Measurements from ENCODE around the gene CIP2A. TPM values are rescaled to one million over a fixed set of nuclear protein-coding genes. Genes with fewer than 3 reads are reported as not detected.

The CIP2A gene
- total RNA-seq, 1 experiment from 2014 or later: 37.8 TPM

- Histone ChIP-seq H3K36me3 (ENCODE audit: insufficient read depth, low read length) (no peaks in the 10 kb centered on the region), H3K4me2 (ENCODE audit: low read depth, low read length, poor library complexity, severe bottlenecking) (no peak overlapping the region), H3K9ac (ENCODE audit: low read length) (no peak overlapping the region), H3K9me3 (ENCODE audit: low read length) (no peaks in the 10 kb centered on the region), H3K9me2 (replicated peaks; ENCODE audit: insufficient read depth, low read length) (no peaks in the 10 kb centered on the region), H3K4me1 (ENCODE audit: low read length) (no peaks in the 10 kb centered on the region), H3K27ac (ENCODE audit: low read length) (no peak overlapping the region), H3K79me2 (ENCODE audit: low read length) (no peaks in the 10 kb centered on the region), H2AFZ (ENCODE audit: low read length) (no peak overlapping the region), H3K4me3 (ENCODE audit: low read length) (no peak overlapping the region), H3K27me3 (ENCODE audit: low read length) (no peaks in the 10 kb centered on the region), H4K20me1 (ENCODE audit: insufficient read depth, low read depth, low read length) (no peaks in the 10 kb centered on the region)
- DNase-seq: no peak
Measured at GRCh38 chr3:108538083-108538482, 51.2 kb downstream of the CIP2A start.

DNA sequence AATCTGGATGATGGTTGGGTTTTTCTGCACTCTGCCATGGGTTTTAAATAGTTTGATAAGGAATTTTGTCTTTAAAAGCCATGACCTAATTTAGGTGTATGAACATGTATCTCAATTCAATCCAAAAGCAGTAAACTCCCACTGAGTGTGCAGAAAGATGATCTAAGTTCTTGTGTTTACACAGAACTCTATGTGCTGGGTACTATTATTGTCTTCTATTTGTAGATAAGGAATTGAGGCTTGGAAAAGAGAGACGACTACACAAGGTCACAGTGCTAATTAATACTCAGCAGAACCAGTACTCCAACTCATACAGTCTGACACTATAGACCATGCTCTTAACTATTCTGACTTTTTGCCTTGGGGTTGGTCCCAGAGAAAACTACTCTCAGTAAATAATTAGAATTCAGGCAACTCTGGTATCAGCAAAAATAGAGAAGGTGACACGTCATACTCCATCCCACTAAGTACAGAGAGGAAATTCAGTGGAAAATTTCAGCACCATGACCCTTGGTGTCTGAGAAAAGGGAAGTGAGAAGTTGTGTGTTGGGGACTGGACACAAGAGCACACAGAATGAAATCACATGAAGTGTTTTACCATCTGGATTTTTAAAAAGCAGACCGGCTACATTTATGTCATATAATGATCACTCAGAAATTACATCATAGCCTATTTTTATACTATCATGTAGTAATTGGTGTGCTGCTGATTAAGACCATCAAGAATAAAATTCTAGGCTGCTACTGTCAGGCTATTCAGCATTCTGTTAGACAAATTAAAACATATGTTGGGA, 60.6 kb downstream of the CIP2A start:
- Histone ChIP-seq H2AFZ (ENCODE audit: low read length) (no peak overlapping the region), H3K4me1 (ENCODE audit: low read length) (no peaks in the 10 kb centered on the region), H3K9me3 (ENCODE audit: low read length) (no peaks in the 10 kb centered on the region), H3K4me2 (ENCODE audit: low read depth, low read length, poor library complexity, severe bottlenecking) (no peak overlapping the region), H3K36me3 (ENCODE audit: insufficient read depth, low read length) (no peaks in the 10 kb centered on the region), H3K9ac (ENCODE audit: low read length) (no peak overlapping the region), H4K20me1 (ENCODE audit: insufficient read depth, low read depth, low read length) (no peaks in the 10 kb centered on the region), H3K27ac (ENCODE audit: low read length) (no peak overlapping the region), H3K9me2 (replicated peaks; ENCODE audit: insufficient read depth, low read length) (no peaks in the 10 kb centered on the region), H3K79me2 (ENCODE audit: low read length) (no peaks in the 10 kb centered on the region), H3K27me3 (ENCODE audit: low read length) (no peaks in the 10 kb centered on the region), H3K4me3 (ENCODE audit: low read length) (no peak overlapping the region)
- no peak for DNase-seq

DNA sequence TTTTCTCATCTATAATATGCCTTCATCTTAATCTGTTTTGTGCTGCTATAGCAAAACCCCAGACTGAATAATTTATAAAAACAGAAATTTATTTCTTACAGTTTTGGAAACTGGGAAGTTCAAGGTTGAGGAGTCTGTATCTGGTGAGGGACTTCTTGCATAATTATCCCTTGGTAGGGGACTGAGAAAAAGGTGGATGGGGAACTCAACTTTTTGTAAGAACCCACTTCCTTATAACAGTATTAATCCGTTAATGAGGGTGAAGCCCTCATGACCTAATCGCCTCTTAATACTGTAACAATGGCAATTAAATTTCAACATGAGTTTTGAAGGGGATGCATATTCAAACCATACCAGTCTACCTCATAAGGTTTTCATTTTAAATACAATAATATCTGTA, 61.4 kb downstream of the CIP2A start:
- H3K27ac ChIP-seq (ENCODE audit: low read length): no peak overlapping the region
- no peak overlapping the region for H3K4me3 ChIP-seq (ENCODE audit: low read length)
- no peak overlapping the region for H3K4me2 ChIP-seq (ENCODE audit: low read depth, low read length, poor library complexity, severe bottlenecking)
- no peaks in the 10 kb centered on the region for H3K4me1 ChIP-seq (ENCODE audit: low read length)
- H3K9ac ChIP-seq (ENCODE audit: low read length): no peak overlapping the region
- no peak for DNase-seq
- no peaks in the 10 kb centered on the region for H4K20me1 ChIP-seq (ENCODE audit: insufficient read depth, low read depth, low read length)
- no peaks in the 10 kb centered on the region for H3K9me3 ChIP-seq (ENCODE audit: low read length)
- H3K9me2 ChIP-seq (replicated peaks; ENCODE audit: insufficient read depth, low read length): no peaks in the 10 kb centered on the region
- no peaks in the 10 kb centered on the region for H3K36me3 ChIP-seq (ENCODE audit: insufficient read depth, low read length)
- H2AFZ ChIP-seq (ENCODE audit: low read length): no peak overlapping the region
- no peaks in the 10 kb centered on the region for H3K27me3 ChIP-seq (ENCODE audit: low read length)
- H3K79me2 ChIP-seq (ENCODE audit: low read length): no peaks in the 10 kb centered on the region

DNA sequence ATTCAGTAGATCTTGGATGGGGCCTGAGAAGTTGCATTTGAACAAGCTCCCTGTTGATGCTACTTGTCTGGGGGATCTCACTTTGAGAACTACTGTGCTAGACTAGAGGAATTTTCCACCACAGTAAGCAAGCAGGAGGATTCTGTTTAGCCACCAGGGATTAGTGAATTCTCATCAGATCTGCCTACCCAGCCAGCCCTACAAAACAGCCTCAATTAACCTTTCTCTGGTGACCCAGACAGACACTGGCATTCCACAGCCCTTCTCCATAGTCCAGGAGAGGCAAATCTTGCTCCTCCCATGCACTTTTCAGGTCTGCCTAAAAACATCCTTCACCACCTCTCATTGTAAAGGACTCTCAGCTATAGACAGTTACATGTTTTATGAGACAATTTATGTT, 62.1 kb downstream of the CIP2A start:
- no peak for DNase-seq
- Histone ChIP-seq H3K4me2 (ENCODE audit: low read depth, low read length, poor library complexity, severe bottlenecking) (no peak overlapping the region), H3K4me1 (ENCODE audit: low read length) (no peaks in the 10 kb centered on the region), H3K9me3 (ENCODE audit: low read length) (no peaks in the 10 kb centered on the region), H3K36me3 (ENCODE audit: insufficient read depth, low read length) (no peaks in the 10 kb centered on the region), H3K27ac (ENCODE audit: low read length) (no peak overlapping the region), H2AFZ (ENCODE audit: low read length) (no peak overlapping the region), H3K9me2 (replicated peaks; ENCODE audit: insufficient read depth, low read length) (no peaks in the 10 kb centered on the region), H3K79me2 (ENCODE audit: low read length) (no peaks in the 10 kb centered on the region), H4K20me1 (ENCODE audit: insufficient read depth, low read depth, low read length) (no peaks in the 10 kb centered on the region), H3K9ac (ENCODE audit: low read length) (no peak overlapping the region), H3K4me3 (ENCODE audit: low read length) (no peak overlapping the region), H3K27me3 (ENCODE audit: low read length) (no peaks in the 10 kb centered on the region)

DNA sequence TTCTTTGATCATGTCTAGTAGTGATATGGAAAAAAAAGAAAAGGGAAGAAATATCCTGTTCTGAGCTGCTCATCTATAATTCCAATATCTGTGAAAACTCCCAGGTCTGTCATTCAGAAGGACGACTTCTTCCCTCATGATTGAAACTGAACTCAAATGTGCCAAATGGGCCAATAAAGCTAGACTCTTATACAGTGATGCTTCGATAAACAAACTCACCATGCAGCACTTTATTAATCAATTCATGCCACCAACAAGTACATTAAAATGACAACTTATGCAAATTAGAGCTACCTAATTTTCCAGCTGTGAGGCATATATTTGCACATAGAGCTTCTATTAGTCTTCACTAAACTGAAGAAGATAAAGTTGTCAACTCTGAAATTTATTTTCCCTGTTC, 63.3 kb downstream of the CIP2A start:
- H3K9ac ChIP-seq (ENCODE audit: low read length): no peak overlapping the region
- H3K27me3 ChIP-seq (ENCODE audit: low read length): no peaks in the 10 kb centered on the region
- H3K36me3 ChIP-seq (ENCODE audit: insufficient read depth, low read length): no peaks in the 10 kb centered on the region
- no peak overlapping the region for H3K27ac ChIP-seq (ENCODE audit: low read length)
- H2AFZ ChIP-seq (ENCODE audit: low read length): no peak overlapping the region
- H3K9me3 ChIP-seq (ENCODE audit: low read length): no peaks in the 10 kb centered on the region
- no peaks in the 10 kb centered on the region for H3K9me2 ChIP-seq (replicated peaks; ENCODE audit: insufficient read depth, low read length)
- no peak overlapping the region for H3K4me3 ChIP-seq (ENCODE audit: low read length)
- no peaks in the 10 kb centered on the region for H3K79me2 ChIP-seq (ENCODE audit: low read length)
- H3K4me2 ChIP-seq (ENCODE audit: low read depth, low read length, poor library complexity, severe bottlenecking): no peak overlapping the region
- no peaks in the 10 kb centered on the region for H3K4me1 ChIP-seq (ENCODE audit: low read length)
- H4K20me1 ChIP-seq (ENCODE audit: insufficient read depth, low read depth, low read length): no peaks in the 10 kb centered on the region
- no peak for DNase-seq

DNA sequence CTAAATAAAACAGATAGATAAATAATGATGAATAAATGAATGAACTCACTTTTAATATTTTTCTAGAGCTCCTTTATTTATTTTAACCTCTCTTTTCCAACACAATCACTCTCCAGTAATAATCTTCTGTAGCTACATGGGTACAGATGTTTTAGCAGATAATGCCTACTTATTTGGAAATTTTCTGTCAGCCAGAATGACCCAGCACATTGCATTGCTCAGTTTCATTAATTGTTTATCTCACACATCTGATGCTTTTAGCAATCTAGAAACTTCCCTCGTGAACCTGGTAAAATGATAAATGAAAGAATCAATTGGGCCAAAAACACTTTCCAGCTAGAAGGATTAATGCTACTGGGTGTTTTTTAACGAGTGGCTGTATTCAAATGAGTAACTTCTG, 64.0 kb downstream of the CIP2A start:
- Histone ChIP-seq H3K4me3 (ENCODE audit: low read length) (no peak overlapping the region), H3K4me1 (ENCODE audit: low read length) (no peaks in the 10 kb centered on the region), H4K20me1 (ENCODE audit: insufficient read depth, low read depth, low read length) (no peaks in the 10 kb centered on the region), H3K9ac (ENCODE audit: low read length) (no peak overlapping the region), H3K36me3 (ENCODE audit: insufficient read depth, low read length) (no peaks in the 10 kb centered on the region), H2AFZ (ENCODE audit: low read length) (no peak overlapping the region), H3K9me3 (ENCODE audit: low read length) (no peaks in the 10 kb centered on the region), H3K27me3 (ENCODE audit: low read length) (no peaks in the 10 kb centered on the region), H3K27ac (ENCODE audit: low read length) (no peak overlapping the region), H3K4me2 (ENCODE audit: low read depth, low read length, poor library complexity, severe bottlenecking) (no peak overlapping the region), H3K79me2 (ENCODE audit: low read length) (no peaks in the 10 kb centered on the region), H3K9me2 (replicated peaks; ENCODE audit: insufficient read depth, low read length) (no peaks in the 10 kb centered on the region)
- no peak for DNase-seq

- H3K27me3 ChIP-seq (ENCODE audit: low read length): no peaks in the 10 kb centered on the region
- no peaks in the 10 kb centered on the region for H3K9me3 ChIP-seq (ENCODE audit: low read length)
- H3K9ac ChIP-seq (ENCODE audit: low read length): no peak overlapping the region
- H2AFZ ChIP-seq (ENCODE audit: low read length): no peak overlapping the region
- H3K4me1 ChIP-seq (ENCODE audit: low read length): no peaks in the 10 kb centered on the region
- no peak overlapping the region for H3K4me3 ChIP-seq (ENCODE audit: low read length)
- H3K4me2 ChIP-seq (ENCODE audit: low read depth, low read length, poor library complexity, severe bottlenecking): no peak overlapping the region
- DNase-seq: no peak
- H3K27ac ChIP-seq (ENCODE audit: low read length): no peak overlapping the region
- H3K36me3 ChIP-seq (ENCODE audit: insufficient read depth, low read length): no peaks in the 10 kb centered on the region
- no peaks in the 10 kb centered on the region for H4K20me1 ChIP-seq (ENCODE audit: insufficient read depth, low read depth, low read length)
- no peaks in the 10 kb centered on the region for H3K9me2 ChIP-seq (replicated peaks; ENCODE audit: insufficient read depth, low read length)
- H3K79me2 ChIP-seq (ENCODE audit: low read length): no peaks in the 10 kb centered on the region
Measured at GRCh38 chr3:108524537-108524936, 64.7 kb downstream of the CIP2A start.

DNA sequence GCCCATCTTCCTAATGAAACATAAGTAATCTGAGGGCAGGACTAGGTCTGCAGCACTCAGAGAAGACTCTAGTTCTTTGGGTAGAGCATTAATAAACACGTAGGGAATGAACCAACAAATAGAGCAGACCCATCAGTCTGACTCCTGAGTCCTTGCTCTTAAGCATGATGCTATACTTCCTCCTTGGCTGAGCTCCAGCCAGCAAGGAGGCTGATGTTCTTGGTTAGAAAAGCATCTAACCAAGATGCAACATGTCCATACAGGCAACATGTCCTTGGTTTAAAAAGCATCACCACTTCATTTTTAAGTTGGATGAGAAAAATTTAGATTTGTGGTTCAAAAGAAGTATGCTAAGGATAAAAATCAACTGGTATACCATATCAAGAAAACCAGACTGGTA, 70.3 kb downstream of the CIP2A start:
- no peak overlapping the region for H3K9ac ChIP-seq (ENCODE audit: low read length)
- H3K4me2 ChIP-seq (ENCODE audit: low read depth, low read length, poor library complexity, severe bottlenecking): no peak overlapping the region
- no peak overlapping the region for H3K4me3 ChIP-seq (ENCODE audit: low read length)
- no peaks in the 10 kb centered on the region for H3K27me3 ChIP-seq (ENCODE audit: low read length)
- no peaks in the 10 kb centered on the region for H4K20me1 ChIP-seq (ENCODE audit: insufficient read depth, low read depth, low read length)
- no peak overlapping the region for H3K27ac ChIP-seq (ENCODE audit: low read length)
- no peak for DNase-seq
- H3K79me2 ChIP-seq (ENCODE audit: low read length): no peaks in the 10 kb centered on the region
- H3K4me1 ChIP-seq (ENCODE audit: low read length): no peaks in the 10 kb centered on the region
- no peaks in the 10 kb centered on the region for H3K9me3 ChIP-seq (ENCODE audit: low read length)
- H2AFZ ChIP-seq (ENCODE audit: low read length): no peak overlapping the region
- H3K36me3 ChIP-seq (ENCODE audit: insufficient read depth, low read length): no peaks in the 10 kb centered on the region
- H3K9me2 ChIP-seq (replicated peaks; ENCODE audit: insufficient read depth, low read length): no peaks in the 10 kb centered on the region
